ENCODE measurements around the gene CFAP46.

The CFAP46 gene

DNA sequence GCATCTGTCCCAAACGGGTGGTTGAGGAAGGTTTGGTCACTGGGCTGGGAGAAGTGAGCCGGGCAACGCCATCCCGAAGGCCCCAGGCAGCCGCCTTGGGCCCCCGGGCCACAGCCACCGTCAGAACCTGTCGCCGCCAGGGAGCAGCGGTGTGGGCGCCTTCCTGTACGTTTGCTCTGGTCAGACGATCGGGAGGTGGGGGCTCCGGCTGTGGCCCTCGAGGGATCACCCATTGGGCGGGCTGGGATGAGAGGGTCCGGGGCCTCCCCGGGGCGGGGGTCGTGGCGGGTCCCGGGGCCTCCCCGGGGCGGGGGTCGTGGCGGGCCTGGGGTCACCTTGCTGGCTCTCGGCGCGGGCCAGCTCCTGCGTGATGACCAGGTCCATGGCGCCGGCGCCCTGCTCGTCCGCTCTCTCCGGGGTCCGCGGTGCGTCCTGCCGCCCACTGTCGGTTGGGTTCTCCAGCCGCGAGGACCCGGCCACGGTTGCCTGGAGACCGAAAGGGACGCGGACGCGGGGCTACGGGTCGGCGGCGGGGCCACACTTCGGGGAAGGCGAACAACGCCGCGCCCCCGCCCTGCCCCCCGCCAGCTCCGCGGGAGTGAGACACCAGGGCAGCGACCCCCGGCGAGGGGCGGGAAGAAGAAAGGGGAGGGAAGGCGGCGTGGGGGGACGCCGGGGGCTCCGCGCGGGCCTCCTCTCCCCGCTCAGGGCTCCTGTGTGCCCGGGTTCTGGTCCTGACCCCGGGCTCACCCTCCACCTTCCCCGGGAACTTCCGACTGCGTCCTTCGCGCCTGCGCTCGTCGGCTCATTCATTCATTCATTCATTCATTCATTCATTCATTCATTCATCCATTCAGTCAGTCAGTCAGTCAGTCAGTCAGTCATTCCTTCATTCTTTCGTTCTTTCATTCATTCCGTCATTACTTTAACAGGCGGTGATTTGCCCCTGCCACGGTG, at the start of gene CFAP46:
Gene CFAP46 (minus strand): TSS at position 470 of the 957 bp plus-strand sequence. CDS start 86 bp downstream, at position 384.
- peaks cover 60% of the 10 kb centered on the region for H3K27me3 Mint-ChIP-seq
- no peaks in the 10 kb centered on the region for H3K36me3 Mint-ChIP-seq (ENCODE audit: low read depth)
- peak within 1 kb of the TSS; percentile 58 for H3K27ac Mint-ChIP-seq
- H3K9me3 Mint-ChIP-seq, result no peaks in the 10 kb centered on the region
- H3K4me1 Mint-ChIP-seq (ENCODE audit: low read depth), result peaks cover 14% of the 10 kb centered on the region
- peak within 1 kb of the TSS; percentile 83 for H3K4me3 Mint-ChIP-seq

- H3K4me1 Mint-ChIP-seq (ENCODE audit: low read depth), result no peaks in the 10 kb centered on the region
- H3K27me3 Mint-ChIP-seq, result no peaks in the 10 kb centered on the region
- no peak overlapping the region for H3K27ac Mint-ChIP-seq
- no peak overlapping the region for H3K4me3 Mint-ChIP-seq
- no peaks in the 10 kb centered on the region for H3K36me3 Mint-ChIP-seq (ENCODE audit: low read depth)
- H3K9me3 Mint-ChIP-seq, result no peaks in the 10 kb centered on the region
These were observed 49.5 kb upstream of the CFAP46 start for GRCh38 chr10:132991706-132992432.

- Mint-ChIP-seq H3K9me3 (no peaks in the 10 kb centered on the region), H3K36me3 (ENCODE audit: low read depth) (no peaks in the 10 kb centered on the region), H3K27ac (no peak overlapping the region), H3K4me1 (ENCODE audit: low read depth) (no peaks in the 10 kb centered on the region), H3K27me3 (no peaks in the 10 kb centered on the region), H3K4me3 (no peak overlapping the region)
These were observed 48.5 kb upstream of the CFAP46 start for GRCh38 chr10:132990684-132991545.

DNA sequence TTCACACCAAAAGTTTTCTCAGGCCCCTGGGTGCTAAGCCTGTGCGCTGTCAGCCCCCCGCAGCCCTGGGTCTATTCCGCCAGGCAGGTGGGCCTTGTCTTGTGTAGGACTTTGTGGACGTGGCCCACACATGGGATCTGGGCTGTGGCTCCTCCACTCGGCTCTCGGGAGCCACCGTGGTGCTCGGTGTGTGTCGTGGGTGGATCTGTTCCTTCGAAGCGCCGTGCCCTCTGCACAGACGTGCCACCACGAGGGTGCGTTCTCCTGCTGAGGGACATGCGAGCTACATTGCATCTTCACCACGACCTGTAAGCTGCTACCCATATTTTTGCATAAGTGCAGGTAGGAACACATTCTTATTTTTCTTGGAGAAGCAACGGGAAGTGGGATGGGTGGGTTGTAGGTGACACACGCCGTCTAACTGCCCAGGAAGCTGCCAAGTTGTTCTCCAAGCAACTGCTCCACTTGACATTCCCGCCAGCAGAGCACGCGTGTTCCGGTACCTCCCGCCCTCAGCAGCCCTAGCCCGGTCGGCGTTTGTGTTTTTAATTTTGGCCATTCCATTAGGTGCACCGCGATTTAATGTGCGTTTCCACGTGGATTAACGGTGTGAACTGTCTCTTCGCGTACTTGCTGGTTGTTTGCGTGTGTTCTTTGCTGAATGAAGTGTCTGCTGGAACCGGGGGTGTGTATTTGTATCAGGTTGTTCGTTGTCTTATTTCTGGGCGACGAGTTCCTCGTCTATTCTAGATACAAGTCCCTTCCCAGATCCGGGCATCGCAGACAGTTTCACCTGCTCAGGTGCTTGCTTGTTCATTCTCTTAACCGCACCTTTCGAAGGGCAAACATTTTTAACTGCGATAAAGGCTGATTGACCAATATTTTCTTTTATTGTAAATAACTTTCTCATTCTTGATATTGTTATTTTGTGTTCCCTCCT, 47.4 kb upstream of the CFAP46 start:
- H3K27ac Mint-ChIP-seq, result no peak overlapping the region
- no peak overlapping the region for H3K4me3 Mint-ChIP-seq
- no peaks in the 10 kb centered on the region for H3K36me3 Mint-ChIP-seq (ENCODE audit: low read depth)

GRCh38 chr10:132988988-132989387, 46.6 kb upstream of the CFAP46 start:
- H3K27me3 Mint-ChIP-seq, result no peaks in the 10 kb centered on the region
- H3K36me3 Mint-ChIP-seq (ENCODE audit: low read depth), result no peaks in the 10 kb centered on the region
- no peak overlapping the region for H3K27ac Mint-ChIP-seq
- no peaks in the 10 kb centered on the region for H3K4me1 Mint-ChIP-seq (ENCODE audit: low read depth)
- H3K9me3 Mint-ChIP-seq, result no peaks in the 10 kb centered on the region
- no peak overlapping the region for H3K4me3 Mint-ChIP-seq

More for the DNA sequence above, 47.4 kb upstream of the CFAP46 start:
- Mint-ChIP-seq H3K4me1 (ENCODE audit: low read depth) (no peaks in the 10 kb centered on the region), H3K9me3 (no peaks in the 10 kb centered on the region), H3K27me3 (no peaks in the 10 kb centered on the region)

DNA sequence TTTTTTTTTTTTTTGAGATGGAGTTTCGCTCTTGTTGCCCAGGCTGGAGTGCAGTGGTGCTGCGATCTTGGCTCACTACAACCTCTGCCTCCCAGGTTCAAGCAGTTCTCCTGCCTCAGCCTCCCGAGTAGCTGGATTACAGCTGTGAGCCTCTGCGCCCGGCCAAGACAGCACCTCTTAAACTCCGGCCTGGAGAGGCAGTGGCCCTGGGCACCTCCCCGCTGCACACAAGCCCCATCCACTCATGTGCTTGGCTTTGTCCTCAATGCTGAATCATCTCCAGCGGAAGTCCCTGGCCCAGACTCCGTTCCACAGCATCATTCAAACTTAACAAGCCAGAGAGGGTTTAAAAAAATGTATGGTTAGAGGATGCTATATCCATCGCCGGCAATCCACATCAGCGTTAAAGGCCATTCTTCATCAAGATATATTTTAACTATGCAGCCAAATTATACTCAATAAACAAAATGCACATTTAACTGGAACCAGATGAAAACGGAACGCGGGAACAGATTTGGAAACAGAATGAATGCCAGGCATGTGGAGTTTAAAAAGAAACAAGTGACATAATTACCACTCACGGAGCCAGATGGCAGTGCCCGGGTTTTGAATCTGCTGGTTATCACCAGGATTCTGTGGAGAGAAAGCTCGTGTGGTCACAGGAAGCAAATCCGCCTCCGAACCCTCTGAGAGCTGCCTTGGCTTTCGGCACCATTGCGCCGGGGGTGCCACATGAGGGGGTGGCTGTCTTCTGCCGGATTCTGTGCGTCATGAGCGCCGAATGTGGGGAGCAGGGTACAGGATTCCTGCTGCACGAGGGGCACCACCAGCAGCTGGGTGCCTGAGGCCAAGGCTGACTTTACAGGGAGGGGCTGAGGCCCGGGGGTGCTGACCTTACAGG, 45.6 kb upstream of the CFAP46 start:
- Mint-ChIP-seq H3K27ac (no peak overlapping the region), H3K9me3 (no peaks in the 10 kb centered on the region), H3K4me1 (ENCODE audit: low read depth) (no peaks in the 10 kb centered on the region), H3K36me3 (ENCODE audit: low read depth) (no peaks in the 10 kb centered on the region), H3K27me3 (no peaks in the 10 kb centered on the region), H3K4me3 (no peak overlapping the region)

- Mint-ChIP-seq H3K4me3 (no peak overlapping the region), H3K27me3 (no peaks in the 10 kb centered on the region), H3K4me1 (ENCODE audit: low read depth) (no peaks in the 10 kb centered on the region), H3K36me3 (ENCODE audit: low read depth) (no peaks in the 10 kb centered on the region), H3K9me3 (no peaks in the 10 kb centered on the region), H3K27ac (no peak overlapping the region)
These were observed 44.6 kb upstream of the CFAP46 start for GRCh38 chr10:132986978-132987377.

DNA sequence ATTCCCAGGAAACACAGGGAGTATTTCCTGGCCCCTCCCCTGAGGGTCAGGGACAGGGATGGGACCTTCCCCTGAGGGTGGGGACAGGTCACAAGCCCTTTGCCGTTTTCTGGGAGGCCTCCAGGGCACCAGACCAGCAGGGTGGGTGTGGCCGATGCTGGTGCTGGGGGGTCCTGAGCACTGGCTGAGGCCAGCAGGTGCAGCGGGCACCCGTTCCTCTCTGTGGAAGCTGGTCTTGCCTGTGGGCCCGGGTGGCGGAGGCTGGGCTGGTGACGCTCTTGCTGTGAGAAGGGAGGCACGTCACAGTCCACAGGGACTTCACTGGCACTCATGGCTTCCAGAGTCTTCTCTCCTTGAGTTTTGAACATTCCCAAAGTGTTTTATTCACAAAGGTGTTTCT, 44.2 kb upstream of the CFAP46 start:
- Mint-ChIP-seq H3K27ac (no peak overlapping the region), H3K27me3 (no peaks in the 10 kb centered on the region), H3K9me3 (no peaks in the 10 kb centered on the region), H3K4me1 (ENCODE audit: low read depth) (no peaks in the 10 kb centered on the region), H3K36me3 (ENCODE audit: low read depth) (no peaks in the 10 kb centered on the region), H3K4me3 (no peak overlapping the region)

GRCh38 chr10:132986076-132986475, 43.7 kb upstream of the CFAP46 start:
- H3K36me3 Mint-ChIP-seq (ENCODE audit: low read depth), result no peaks in the 10 kb centered on the region
- H3K27ac Mint-ChIP-seq, result no peak overlapping the region
- no peak overlapping the region for H3K4me3 Mint-ChIP-seq
- H3K27me3 Mint-ChIP-seq, result no peaks in the 10 kb centered on the region
- H3K4me1 Mint-ChIP-seq (ENCODE audit: low read depth), result no peaks in the 10 kb centered on the region
- H3K9me3 Mint-ChIP-seq, result no peaks in the 10 kb centered on the region

- H3K9me3 Mint-ChIP-seq, result no peaks in the 10 kb centered on the region
- H3K27ac Mint-ChIP-seq, result no peak overlapping the region
- H3K36me3 Mint-ChIP-seq (ENCODE audit: low read depth), result no peaks in the 10 kb centered on the region
- H3K4me1 Mint-ChIP-seq (ENCODE audit: low read depth), result no peaks in the 10 kb centered on the region
- no peaks in the 10 kb centered on the region for H3K27me3 Mint-ChIP-seq
- no peak overlapping the region for H3K4me3 Mint-ChIP-seq
These were observed 43.2 kb upstream of the CFAP46 start for GRCh38 chr10:132985546-132985900.

DNA sequence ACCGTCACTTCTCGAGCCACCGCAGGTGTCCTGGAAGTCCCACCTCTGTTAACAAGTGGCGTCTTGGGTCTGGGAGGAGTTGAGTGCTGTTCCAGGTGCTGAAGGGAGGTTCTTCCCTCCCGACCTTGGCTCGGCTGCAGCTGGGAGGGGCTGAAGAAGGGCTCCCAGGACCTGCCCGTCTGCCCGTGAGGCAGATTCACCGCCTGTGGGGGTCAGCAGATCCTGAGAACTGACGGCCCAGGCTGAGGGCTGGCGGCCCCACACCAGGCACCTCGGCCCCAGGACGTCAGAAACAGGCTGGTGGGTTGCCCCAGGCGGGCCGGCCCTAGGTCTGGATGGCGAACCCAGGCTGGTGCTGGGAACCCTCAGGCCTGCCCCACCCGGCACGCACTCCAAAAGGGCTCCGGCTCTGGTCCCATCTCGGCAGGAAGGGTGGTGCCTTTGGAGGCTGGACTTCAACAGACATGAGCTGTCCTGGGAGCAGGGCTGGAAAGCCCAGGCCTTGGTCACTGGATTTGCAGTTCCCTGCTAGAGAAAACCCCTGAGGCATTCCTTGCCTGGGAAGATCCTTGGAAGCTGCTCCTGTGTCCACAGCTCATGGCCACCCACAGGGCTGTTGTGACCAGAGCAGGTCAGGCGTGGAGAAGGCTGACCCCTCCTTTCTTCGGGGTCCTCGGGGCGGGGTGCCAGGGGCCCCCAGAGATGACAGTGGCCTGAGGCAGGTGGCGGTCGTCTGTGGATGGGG, 42.6 kb upstream of the CFAP46 start:
- H3K9me3 Mint-ChIP-seq, result no peaks in the 10 kb centered on the region
- no peak overlapping the region for H3K4me3 Mint-ChIP-seq
- H3K27me3 Mint-ChIP-seq, result no peaks in the 10 kb centered on the region
- H3K4me1 Mint-ChIP-seq (ENCODE audit: low read depth), result no peaks in the 10 kb centered on the region
- H3K36me3 Mint-ChIP-seq (ENCODE audit: low read depth), result no peaks in the 10 kb centered on the region
- H3K27ac Mint-ChIP-seq, result no peak overlapping the region

GRCh38 chr10:132984008-132984295, 41.6 kb upstream of the CFAP46 start:
- H3K27me3 Mint-ChIP-seq, result no peaks in the 10 kb centered on the region
- no peak overlapping the region for H3K4me3 Mint-ChIP-seq
- no peaks in the 10 kb centered on the region for H3K9me3 Mint-ChIP-seq
- no peak overlapping the region for H3K27ac Mint-ChIP-seq
- H3K4me1 Mint-ChIP-seq (ENCODE audit: low read depth), result no peaks in the 10 kb centered on the region
- no peaks in the 10 kb centered on the region for H3K36me3 Mint-ChIP-seq (ENCODE audit: low read depth)

Data from stimulated activated naive CD8-positive, alpha-beta T cell treated with anti-CD3 and anti-CD28 coated beads, Interleukin-15, Interleukin-2, amounts not matched to agents 100 ng/mL and 50 ng/mL, for 24 hours (primary cell).